ENCODE results near the gene NPS.

DNA sequence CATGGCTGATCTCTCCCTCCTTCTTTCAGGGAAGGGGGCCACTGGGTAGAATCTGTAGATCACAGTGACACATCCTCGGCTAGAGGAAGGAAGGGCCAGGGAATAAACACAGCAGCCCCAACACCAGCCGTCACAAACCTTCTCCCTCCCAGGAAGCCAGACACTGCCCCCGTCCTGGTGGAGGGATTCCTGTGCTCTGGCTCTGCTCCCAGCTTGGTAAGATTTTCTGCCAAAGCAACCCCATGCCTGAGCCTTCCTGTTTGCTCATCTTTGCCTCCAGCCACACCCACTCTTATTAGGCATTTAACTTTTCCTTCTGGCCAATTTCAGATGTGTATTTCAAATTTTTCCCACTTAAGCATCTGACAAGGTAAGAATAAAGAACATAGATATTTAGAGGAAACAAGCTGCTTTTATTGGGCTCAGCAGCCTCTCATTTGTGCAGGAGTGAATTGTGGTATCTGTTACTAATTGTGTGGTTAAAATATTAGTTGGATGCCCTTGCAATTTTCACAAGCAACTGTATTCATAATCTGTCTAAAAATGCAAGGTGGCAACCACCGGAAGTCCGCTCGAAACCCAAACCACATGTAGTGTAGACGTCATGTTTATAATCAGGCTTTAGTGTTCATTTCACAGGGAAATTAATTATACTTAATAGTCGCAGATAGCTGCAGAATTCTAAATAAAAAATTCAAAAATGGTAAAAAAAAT is 13.2 kb upstream of the NPS start:
- TF ChIP-seq ZNF274 (IDR thresholded peaks at IDR 0.05; ENCODE audit: low read depth, low read length) (no peak), SUZ12 (IDR thresholded peaks at IDR 0.05; ENCODE audit: extremely low read depth, insufficient read depth, insufficient read length) (no peak), YY1 (IDR thresholded peaks at IDR 0.05; ENCODE audit: insufficient read depth, insufficient read length) (no peak)
